Naive thymus-derived CD4-positive, alpha-beta T cell (primary cell): ENCODE results near the gene PEMT. TPM values are rescaled to one million over a fixed set of nuclear protein-coding genes. Genes with fewer than 3 reads are reported as not detected.

Experiments
- ATAC-seq: fragments of 150-1000 bp; cut with Tn5 transposase; 2 replicates; pipeline ENCODE4 v1.10.0; 2021; ENCODE audit warnings: mild to moderate bottlenecking, moderate library complexity
- CTCF ChIA-PET: fragments of 350-600 bp; sonication (Branson Sonifier 250); formaldehyde crosslinking; loops from one replicate; lab custom pipeline; 2021; ENCODE audit warnings: antibody characterized with exemption; lab: Charles Lee
- POLR2A ChIA-PET: fragments of 350-600 bp; sonication (Branson Sonifier 250); formaldehyde crosslinking; loops from one replicate; lab custom pipeline; 2021; ENCODE audit warnings: antibody characterized with exemption, inconsistent platforms; lab: Charles Lee
- DNase-seq, 9 donors: peaks; one replicate each; pipeline versions ENCODE4 v3.0.0 to v3.0.0-alpha.2; 2020 to 2022; ENCODE audit warnings: mixed read lengths in 1 of 9
- H3K27ac ChIP-seq: one replicate; pipeline ENCODE4 v1.7.0; 2013; ENCODE audit warnings: mild to moderate bottlenecking, low read depth, low read length, moderate library complexity
- H3K27me3 ChIP-seq, 2 donors: one replicate each; pipeline ENCODE4 v1.7.0; 2013; ENCODE audit warnings: low read length in 2 of 2, mild to moderate bottlenecking in 2 of 2, moderate library complexity in 2 of 2; ENCODE audit not compliant: control insufficient read depth in 2 of 2, insufficient read depth in 2 of 2
- H3K36me3 ChIP-seq, 3 experiments: 1 replicate in 2 of 3; 2 replicates in 1 of 3; pipeline ENCODE4 v1.7.0; 2013; ENCODE audit warnings: low read length in 3 of 3, mild to moderate bottlenecking in 3 of 3, moderate library complexity in 1 of 3; ENCODE audit not compliant: insufficient read depth in 3 of 3, control insufficient read depth in 2 of 3
- H3K4me1 ChIP-seq, 2 donors: one replicate each; pipeline ENCODE4 v1.7.0; 2013; ENCODE audit warnings: low read length in 2 of 2, mild to moderate bottlenecking in 2 of 2, moderate library complexity in 1 of 2; ENCODE audit not compliant: control insufficient read depth in 2 of 2, insufficient read depth in 2 of 2
- H3K4me3 ChIP-seq: 2 replicates; pipeline ENCODE4 v1.7.0; 2013; ENCODE audit warnings: mild to moderate bottlenecking, low read length
- H3K9me3 ChIP-seq, 3 experiments: 1 replicate in 2 of 3; 2 replicates in 1 of 3; pipeline ENCODE4 v1.7.0; 2013; ENCODE audit warnings: low read length in 3 of 3; ENCODE audit not compliant: control insufficient read depth in 2 of 3
- H3K27ac Mint-ChIP-seq, 9 donors: one replicate each; pipeline ENCODE4 v1.8.0; 2020 to 2022; ENCODE audit warnings: mixed read lengths in 9 of 9, mild to moderate bottlenecking in 8 of 9, moderate library complexity in 5 of 9, inconsistent platforms in 2 of 9
- H3K27me3 Mint-ChIP-seq, 5 donors: one replicate each; pipeline ENCODE4 v1.8.0; 2021 to 2022; ENCODE audit warnings: mixed read lengths in 5 of 5, mild to moderate bottlenecking in 1 of 5
- H3K36me3 Mint-ChIP-seq, 5 donors: one replicate each; pipeline ENCODE4 v1.8.0; 2020 to 2022; ENCODE audit warnings: mixed read lengths in 5 of 5, mild to moderate bottlenecking in 3 of 5, inconsistent platforms in 1 of 5
- H3K4me1 Mint-ChIP-seq, 7 donors: one replicate each; pipeline ENCODE4 v1.8.0; 2020 to 2022; ENCODE audit warnings: mixed read lengths in 7 of 7, mild to moderate bottlenecking in 3 of 7, inconsistent platforms in 1 of 7
- H3K4me3 Mint-ChIP-seq, 10 donors: one replicate each; pipeline ENCODE4 v1.8.0; 2020 to 2022; ENCODE audit warnings: mild to moderate bottlenecking in 10 of 10, mixed read lengths in 10 of 10, moderate library complexity in 6 of 10, inconsistent platforms in 2 of 10
- H3K9me3 Mint-ChIP-seq, 11 donors: one replicate each; pipeline ENCODE4 v1.8.0; 2020 to 2022; ENCODE audit warnings: mixed read lengths in 11 of 11, mild to moderate bottlenecking in 4 of 11, inconsistent platforms in 1 of 11, moderate library complexity in 1 of 11
- intact Hi-C, 2 donors: fragments of 100-400 bp; cut with micrococcal nuclease; formaldehyde crosslinking; loops; one replicate each; pipeline ENCODE4 v1.15.1; 2023
- polyA plus RNA-seq, 2 donors: library from polyadenylated mRNA; unstranded; fragments of 300-500 nt; fragmentation: Illumina TruSeq; gene quantifications; one replicate each; pipeline ENCODE4 v1.2.3, GENCODE V29; 2021
- total RNA-seq, 6 experiments: library from RNA in 5 of 6; stranded (reverse) in 5 of 6; gene quantifications; 1 replicate in 5 of 6; 2 replicates in 1 of 6; pipeline ENCODE4 v1.2.3 and lab custom pipeline; 2021 to 2026

Gene PEMT
- total and polyA plus RNA-seq, 7 experiments from 2014 or later: 9.5 to 34.1 (median 12.3) TPM

GRCh38 chr17:17499402-17500145, 91.9 kb downstream of the PEMT start:
- no peak overlapping the region for H3K4me3 Mint-ChIP-seq
- peaks cover 3 to 11% of the 10 kb centered on the region in 2 donors for H3K4me1 ChIP-seq
- H3K27ac Mint-ChIP-seq: no peak overlapping the region
- intact Hi-C loops: loop anchor here (5.0 to 10.0 kb wide), 3 partner anchors 65 to 538 kb away; partner anchors contain the start of genes ATPAF2 (in 2 of the 2) and GID4 (in 2 of the 2)
- H3K27me3 Mint-ChIP-seq: peaks cover 5 to 15% (median 6%) of the 10 kb centered on the region in 5 donors
- no peak for ATAC-seq
- CTCF ChIA-PET: interaction anchor here (0.8 to 1.0 kb wide), 2 partner anchors 31 to 138 kb away, joined by 3 read pairs; no protein-coding TSS in a partner anchor
- H3K4me1 Mint-ChIP-seq: peaks cover 9 to 14% (median 13%) of the 10 kb centered on the region in 7 donors
- DNase-seq: no peak
- no peaks in the 10 kb centered on the region for H3K36me3 Mint-ChIP-seq
- H3K36me3 ChIP-seq: no peaks in the 10 kb centered on the region
- H3K9me3 Mint-ChIP-seq: peaks cover 0 to 1% (median 0%) of the 10 kb centered on the region in 11 donors
- no peaks in the 10 kb centered on the region for H3K9me3 ChIP-seq
- POLR2A ChIA-PET: no interaction called here
- H3K27ac ChIP-seq: no peak overlapping the region
- H3K4me3 ChIP-seq: no peak overlapping the region
- H3K27me3 ChIP-seq: no peaks in the 10 kb centered on the region

- H3K4me1 Mint-ChIP-seq: peaks cover 9 to 15% (median 13%) of the 10 kb centered on the region in 7 donors
- POLR2A ChIA-PET: no interaction called here
Measured at GRCh38 chr17:17498606-17499301, 92.8 kb downstream of the PEMT start.

GRCh38 chr17:17497845-17498520, 93.5 kb downstream of the PEMT start:
- Histone ChIP-seq H3K4me1 (peaks cover 3 to 11% of the 10 kb centered on the region in 2 donors), H3K4me3 (no peak overlapping the region), H3K9me3 (no peaks in the 10 kb centered on the region), H3K27me3 (no peaks in the 10 kb centered on the region), H3K27ac (no peak overlapping the region), H3K36me3 (no peaks in the 10 kb centered on the region)
- peaks cover 9 to 15% (median 13%) of the 10 kb centered on the region in 7 donors for H3K4me1 Mint-ChIP-seq
- no peak for DNase-seq
- POLR2A ChIA-PET: no interaction called here
- no peak for ATAC-seq
- H3K4me3 Mint-ChIP-seq: peak overlapping the region in 5 of 10 donors; percentile 32 to 87 (median 39)
- intact Hi-C loops: loop anchor here (1.0 to 10.0 kb wide), 5 partner anchors 67 to 539 kb away; partner anchors contain the start of genes ATPAF2 (in 2 of the 2) and GID4 (in 2 of the 2)
- H3K27me3 Mint-ChIP-seq: peaks cover 5 to 24% (median 6%) of the 10 kb centered on the region in 5 donors
- CTCF ChIA-PET: interaction anchor here (1.3 to 3.1 kb wide), 6 partner anchors 17 to 143 kb away, joined by 3 to 39 read pairs (median 4); no protein-coding TSS in a partner anchor
- H3K36me3 Mint-ChIP-seq: no peaks in the 10 kb centered on the region
- H3K27ac Mint-ChIP-seq: no peak overlapping the region
- peaks cover 0 to 1% (median 0%) of the 10 kb centered on the region in 11 donors for H3K9me3 Mint-ChIP-seq

More at GRCh38 chr17:17498606-17499301, 92.8 kb downstream of the PEMT start:
- peaks cover 0 to 1% (median 0%) of the 10 kb centered on the region in 11 donors for H3K9me3 Mint-ChIP-seq
- no peak overlapping the region for H3K27ac Mint-ChIP-seq
- no peaks in the 10 kb centered on the region for H3K27me3 ChIP-seq
- no peak overlapping the region for H3K4me3 ChIP-seq
- H3K4me1 ChIP-seq: peaks cover 3 to 11% of the 10 kb centered on the region in 2 donors
- peaks cover 5 to 20% (median 6%) of the 10 kb centered on the region in 5 donors for H3K27me3 Mint-ChIP-seq
- intact Hi-C loops: loop anchor here (5.0 to 10.0 kb wide), 3 partner anchors 66 to 539 kb away; partner anchors contain the start of genes ATPAF2 (in 2 of the 2) and GID4 (in 2 of the 2)
- no peak for ATAC-seq
- H3K4me3 Mint-ChIP-seq: peak overlapping the region in 1 of 10 donors; percentile 32
- no peaks in the 10 kb centered on the region for H3K36me3 ChIP-seq
- no peaks in the 10 kb centered on the region for H3K9me3 ChIP-seq
- CTCF ChIA-PET: interaction anchor here (1.0 kb wide), 1 partner anchor 30 kb away, joined by 3 read pairs; no protein-coding TSS in a partner anchor
- no peak overlapping the region for H3K27ac ChIP-seq
- H3K36me3 Mint-ChIP-seq: no peaks in the 10 kb centered on the region
- DNase-seq: no peak

- Mint-ChIP-seq H3K4me3 (peak overlapping the region; percentile 33 to 87 (median 58)), H3K27ac (peak overlapping the region in 2 of 9 donors; percentile 36 to 86), H3K36me3 (peaks cover 0 to 4% (median 3%) of the 10 kb centered on the region in 5 donors), H3K9me3 (peaks cover 0 to 1% (median 0%) of the 10 kb centered on the region in 11 donors), H3K4me1 (peaks cover 9 to 15% (median 13%) of the 10 kb centered on the region in 7 donors), H3K27me3 (peaks cover 5 to 24% (median 6%) of the 10 kb centered on the region in 5 donors)
- Histone ChIP-seq H3K4me3 (no peak overlapping the region), H3K9me3 (no peaks in the 10 kb centered on the region), H3K27me3 (no peaks in the 10 kb centered on the region), H3K36me3 (peaks cover 0 to 5% (median 0%) of the 10 kb centered on the region in 3 experiments), H3K4me1 (peaks cover 3 to 11% of the 10 kb centered on the region in 2 donors), H3K27ac (no peak overlapping the region)
- CTCF ChIA-PET: interaction anchor here (0.6 to 3.1 kb wide), 19 partner anchors 10 to 617 kb away, joined by 3 to 39 read pairs (median 3); no protein-coding TSS in a partner anchor
- intact Hi-C loops: loop anchor here (1.0 to 10.0 kb wide), 5 partner anchors 68 to 540 kb away; partner anchors contain the start of genes ATPAF2 (in 2 of the 2) and GID4 (in 2 of the 2)
- ATAC-seq (no peak), DNase-seq (no peak)
- POLR2A ChIA-PET: interaction anchor here (0.8 to 2.2 kb wide), 2 partner anchors 94 kb away, joined by 3 to 9 read pairs; partner anchors contain the start of gene PEMT
Measured at GRCh38 chr17:17497065-17497844, 94.3 kb downstream of the PEMT start.

GRCh38 chr17:17496189-17497064, 95.1 kb downstream of the PEMT start, which contains the start of gene RASD1:
TSS of gene RASD1 (minus strand) at chr17:17496395. CDS start at chr17:17496181, 214 bp downstream.
- ATAC-seq (peak; percentile 90), DNase-seq (peak; percentile 61 to 89 (median 74))
- ChIA-PET POLR2A (interaction anchor here (0.7 to 2.2 kb wide), 4 partner anchors 19 to 94 kb away, joined by 3 to 9 read pairs (median 3); partner anchors contain the start of genes MED9 and PEMT), CTCF (interaction anchor here (0.6 to 3.1 kb wide), 19 partner anchors 9 to 617 kb away, joined by 3 to 39 read pairs (median 3); no protein-coding TSS in a partner anchor)
- Histone ChIP-seq H3K4me3 (peak within 1 kb of the TSS; percentile 61), H3K9me3 (no peaks in the 10 kb centered on the region), H3K36me3 (peaks cover 0 to 13% (median 0%) of the 10 kb centered on the region in 3 experiments), H3K27me3 (no peaks in the 10 kb centered on the region), H3K4me1 (peaks cover 3 to 11% of the 10 kb centered on the region in 2 donors), H3K27ac (peak within 1 kb of the TSS; percentile 44)
- Mint-ChIP-seq H3K27ac (peak within 1 kb of the TSS in 5 of 9 donors; percentile 29 to 86 (median 42)), H3K4me1 (peaks cover 12 to 20% (median 14%) of the 10 kb centered on the region in 7 donors), H3K9me3 (peaks cover 0 to 1% (median 0%) of the 10 kb centered on the region in 11 donors), H3K4me3 (peak within 1 kb of the TSS; percentile 77 to 91 (median 86)), H3K27me3 (peaks cover 5 to 24% (median 6%) of the 10 kb centered on the region in 5 donors), H3K36me3 (peaks cover 0 to 4% (median 3%) of the 10 kb centered on the region in 5 donors)
- intact Hi-C loops: loop anchor here (1.0 to 10.0 kb wide), 10 partner anchors 19 to 541 kb away; partner anchors contain the start of genes ATPAF2 (in 2 of the 2), GID4 (in 2 of the 2), PEMT (in 2 of the 2) and MED9 (in 1 of the 2)
